Measurements from ENCODE around the gene UFSP2.

UFSP2 gene

GRCh38 chr4:185425647-185426352 is at the start of gene UFSP2:
Gene UFSP2 (minus strand): TSS chr4:185425964. CDS start chr4:185425868, 96 bp downstream.
- in situ Hi-C loops (cut with MboI; ENCODE audit: low sequenced_read_pairs): no loop called here

GRCh38 chr4:185473247-185473646 is 47.5 kb upstream of the UFSP2 start:
- in situ Hi-C loops (cut with MboI; ENCODE audit: low sequenced_read_pairs): no loop called here

GRCh38 chr4:185472103-185472542 is 46.4 kb upstream of the UFSP2 start:
- in situ Hi-C loops (cut with MboI; ENCODE audit: low sequenced_read_pairs): no loop called here

- in situ Hi-C loops (cut with MboI; ENCODE audit: low sequenced_read_pairs): no loop called here
These were observed 45.7 kb upstream of the UFSP2 start, which contains the start of gene CCDC110 for GRCh38 chr4:185471235-185472102. Gene CCDC110 (minus strand): TSS chr4:185471733. CDS start chr4:185471683, 50 bp downstream.

GRCh38 chr4:185470501-185471195 is 44.9 kb upstream of the UFSP2 start:
- in situ Hi-C loops (cut with MboI; ENCODE audit: low sequenced_read_pairs): no loop called here

- in situ Hi-C loops (cut with MboI; ENCODE audit: low sequenced_read_pairs): no loop called here
These were observed 43.9 kb upstream of the UFSP2 start for GRCh38 chr4:185469580-185470154.

- in situ Hi-C loops (cut with MboI; ENCODE audit: low sequenced_read_pairs): no loop called here
These were observed 43.2 kb upstream of the UFSP2 start for GRCh38 chr4:185468999-185469398.

GRCh38 chr4:185467991-185468390 is 42.2 kb upstream of the UFSP2 start:
- in situ Hi-C loops (cut with MboI; ENCODE audit: low sequenced_read_pairs): no loop called here

GRCh38 chr4:185467101-185467500 is 41.3 kb upstream of the UFSP2 start:
- in situ Hi-C loops (cut with MboI; ENCODE audit: low sequenced_read_pairs): no loop called here

- in situ Hi-C loops (cut with MboI; ENCODE audit: low sequenced_read_pairs): no loop called here
These were observed 39.9 kb upstream of the UFSP2 start for GRCh38 chr4:185465707-185466106.

GRCh38 chr4:185464887-185465286 is 39.1 kb upstream of the UFSP2 start:
- in situ Hi-C loops (cut with MboI; ENCODE audit: low sequenced_read_pairs): no loop called here

- in situ Hi-C loops (cut with MboI; ENCODE audit: low sequenced_read_pairs): no loop called here
These were observed 38.4 kb upstream of the UFSP2 start for GRCh38 chr4:185464183-185464582.

- in situ Hi-C loops (cut with MboI; ENCODE audit: low sequenced_read_pairs): no loop called here
These were observed 37.8 kb upstream of the UFSP2 start for GRCh38 chr4:185463541-185463940.

GRCh38 chr4:185461565-185461964 is 35.8 kb upstream of the UFSP2 start:
- in situ Hi-C loops (cut with MboI; ENCODE audit: low sequenced_read_pairs): no loop called here

GRCh38 chr4:185457136-185457535 is 31.4 kb upstream of the UFSP2 start:
- in situ Hi-C loops (cut with MboI; ENCODE audit: low sequenced_read_pairs): no loop called here

- in situ Hi-C loops (cut with MboI; ENCODE audit: low sequenced_read_pairs): no loop called here
These were observed 30.4 kb upstream of the UFSP2 start for GRCh38 chr4:185456131-185456530.

- in situ Hi-C loops (cut with MboI; ENCODE audit: low sequenced_read_pairs): no loop called here
These were observed 19.4 kb upstream of the UFSP2 start for GRCh38 chr4:185445209-185445608.

GRCh38 chr4:185441479-185441878 is 15.7 kb upstream of the UFSP2 start:
- in situ Hi-C loops (cut with MboI; ENCODE audit: low sequenced_read_pairs): no loop called here

- in situ Hi-C loops (cut with MboI; ENCODE audit: low sequenced_read_pairs): no loop called here
These were observed 12.0 kb upstream of the UFSP2 start for GRCh38 chr4:185437809-185438208.

GRCh38 chr4:185435466-185435865 is 9.7 kb upstream of the UFSP2 start:
- in situ Hi-C loops (cut with MboI; ENCODE audit: low sequenced_read_pairs): no loop called here

GRCh38 chr4:185429660-185430059 is 3.9 kb upstream of the UFSP2 start:
- in situ Hi-C loops (cut with MboI; ENCODE audit: low sequenced_read_pairs): no loop called here

Measured in HL-60/S4 treated with phorbol 12-myristate 13-acetate at 8.2 ng/mL for 4 days and 3 days (cell line).